ENCODE data around the gene SUN1. TPM values are rescaled to one million over a fixed set of nuclear protein-coding genes. Genes with fewer than 3 reads are reported as not detected.

SUN1 gene
- total and polyA plus RNA-seq, 2 donors (not counting 1 experiment from before 2014, with no cell fraction given), result 198 to 254 TPM

- Mint-ChIP-seq H3K9me3 (ENCODE audit: insufficient read depth) (no peaks in the 10 kb centered on the region), H3K4me3 (no peak overlapping the region), H3K4me1 (peaks cover 29% of the 10 kb centered on the region), H3K27me3 (no peaks in the 10 kb centered on the region), H3K27ac (no peak overlapping the region)
- H3K27me3 ChIP-seq (replicated peaks in 1 of 4; ENCODE audit: control extremely low read depth in 1 of 4, control insufficient read depth in 3 of 4, insufficient read depth in 4 of 4, low read length in 3 of 4), result no peaks in the 10 kb centered on the region
- no peaks in the 10 kb centered on the region for H3K36me3 ChIP-seq (replicated peaks in 1 of 2; ENCODE audit: control extremely low read depth in 1 of 2, control insufficient read depth in 1 of 2, extremely low read depth in 1 of 2, insufficient read depth in 2 of 2, low read length in 1 of 2)
- H3K9ac ChIP-seq (ENCODE audit: low read length), result no peak overlapping the region
- ChIA-PET POLR2A (interaction anchor here (0.6 kb wide), 1 partner anchor 29 kb away, joined by 5 read pairs; no protein-coding TSS in a partner anchor), CTCF (interaction anchor here (1.0 to 2.1 kb wide), 2 partner anchors 11 to 256 kb away, joined by 4 to 5 read pairs; no protein-coding TSS in a partner anchor)
- DNase-seq (no peak), ATAC-seq (ENCODE audit: low read depth) (no peak)
- H3K4me3 ChIP-seq (ENCODE audit: control extremely low read depth in 1 of 5, extremely low read depth in 1 of 5, insufficient read depth in 1 of 5, low read depth in 2 of 5, low read length in 4 of 5), result no peak overlapping the region
- H3K79me2 ChIP-seq (ENCODE audit: control insufficient read depth, insufficient read depth, low read length), result no peaks in the 10 kb centered on the region
- intact Hi-C loops (cut with micrococcal nuclease), result loop anchor here (5.0 to 10.0 kb wide), 2 partner anchors 102 to 145 kb away; no protein-coding TSS in a partner anchor
- over 99% methylated on average over 21 of the region's 26 CpGs for WGBS (ENCODE audit: insufficient coverage)
- H3K27ac ChIP-seq (ENCODE audit: low read length in 2 of 2), result no peak overlapping the region
- no peaks in the 10 kb centered on the region for H4K20me1 ChIP-seq (ENCODE audit: control insufficient read depth, insufficient read depth, low read length, poor library complexity, severe bottlenecking)
- peaks cover 0 to 4% (median 0%) of the 10 kb centered on the region in 3 donors for H3K9me3 ChIP-seq (ENCODE audit: control extremely low read depth in 1 of 3, control insufficient read depth in 2 of 3, insufficient read depth in 1 of 3, low read length in 2 of 3)
- TF ChIP-seq, protein P1, sequence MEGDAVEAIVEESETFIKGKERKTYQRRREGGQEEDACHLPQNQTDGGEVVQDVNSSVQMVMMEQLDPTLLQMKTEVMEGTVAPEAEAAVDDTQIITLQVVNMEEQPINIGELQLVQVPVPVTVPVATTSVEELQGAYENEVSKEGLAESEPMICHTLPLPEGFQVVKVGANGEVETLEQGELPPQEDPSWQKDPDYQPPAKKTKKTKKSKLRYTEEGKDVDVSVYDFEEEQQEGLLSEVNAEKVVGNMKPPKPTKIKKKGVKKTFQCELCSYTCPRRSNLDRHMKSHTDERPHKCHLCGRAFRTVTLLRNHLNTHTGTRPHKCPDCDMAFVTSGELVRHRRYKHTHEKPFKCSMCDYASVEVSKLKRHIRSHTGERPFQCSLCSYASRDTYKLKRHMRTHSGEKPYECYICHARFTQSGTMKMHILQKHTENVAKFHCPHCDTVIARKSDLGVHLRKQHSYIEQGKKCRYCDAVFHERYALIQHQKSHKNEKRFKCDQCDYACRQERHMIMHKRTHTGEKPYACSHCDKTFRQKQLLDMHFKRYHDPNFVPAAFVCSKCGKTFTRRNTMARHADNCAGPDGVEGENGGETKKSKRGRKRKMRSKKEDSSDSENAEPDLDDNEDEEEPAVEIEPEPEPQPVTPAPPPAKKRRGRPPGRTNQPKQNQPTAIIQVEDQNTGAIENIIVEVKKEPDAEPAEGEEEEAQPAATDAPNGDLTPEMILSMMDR (IDR thresholded peaks at IDR 0.05), result no peak
- TF ChIP-seq EZH2 (IDR thresholded peaks at IDR 0.05; ENCODE audit: borderline replicate concordance, insufficient read depth, low read depth, low read length, poor library complexity, severe bottlenecking), result no peak
- no peak overlapping the region for H3K4me2 ChIP-seq (replicated peaks; ENCODE audit: low read depth, low read length, poor library complexity, severe bottlenecking)
- H2AFZ ChIP-seq (ENCODE audit: insufficient read depth, low read depth, low read length, poor library complexity, severe bottlenecking), result no peak overlapping the region
- H3K4me1 ChIP-seq (ENCODE audit: control insufficient read depth in 2 of 2, insufficient read depth in 2 of 2, low read length in 2 of 2), result peaks cover 29 to 40% of the 10 kb centered on the region in 2 donors
Measured at GRCh38 chr7:919924-920341, 87.7 kb downstream of the SUN1 start.

DNA sequence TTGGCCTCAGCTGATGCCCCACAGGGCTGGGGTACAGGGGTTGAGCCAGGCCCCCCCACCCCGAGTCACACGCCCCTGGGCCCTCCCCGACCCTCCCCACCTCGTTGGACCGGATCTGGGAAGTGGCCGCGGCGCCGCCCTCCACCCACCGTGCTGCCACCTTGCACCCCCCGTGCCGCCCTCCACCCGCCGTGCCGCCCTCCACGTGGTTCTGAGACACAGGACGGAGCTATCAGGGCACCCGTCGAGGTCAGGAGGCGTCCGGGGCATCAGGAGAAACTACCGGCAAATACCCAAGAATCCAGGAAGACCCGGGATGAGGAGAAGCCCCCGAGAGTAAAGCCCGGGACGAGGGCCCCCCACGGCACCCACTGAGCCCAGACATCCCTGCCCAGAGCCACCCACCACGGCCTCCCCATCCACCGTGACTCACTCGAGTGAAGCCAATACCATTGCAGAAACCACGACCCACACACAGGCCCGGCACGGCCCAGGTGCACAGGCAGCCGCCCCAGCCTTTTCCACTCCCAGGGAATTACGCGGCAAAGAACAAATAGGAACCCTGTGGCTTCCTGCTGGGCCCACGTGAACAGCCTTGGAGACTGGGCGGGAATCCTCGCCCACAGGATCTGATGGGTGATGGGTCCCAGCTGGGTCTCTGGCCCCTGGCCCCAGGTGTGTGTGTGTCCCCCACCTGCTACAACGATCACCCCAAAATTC, 88.2 kb downstream of the SUN1 start:
- H3K9me3 Mint-ChIP-seq (ENCODE audit: insufficient read depth), result no peaks in the 10 kb centered on the region
- Histone ChIP-seq H3K27ac (ENCODE audit: low read length in 2 of 2) (no peak overlapping the region), H3K9ac (ENCODE audit: low read length) (no peak overlapping the region), H3K4me3 (ENCODE audit: control extremely low read depth in 1 of 5, extremely low read depth in 1 of 5, insufficient read depth in 1 of 5, low read depth in 2 of 5, low read length in 4 of 5) (no peak overlapping the region), H3K27me3 (replicated peaks in 1 of 4; ENCODE audit: control extremely low read depth in 1 of 4, control insufficient read depth in 3 of 4, insufficient read depth in 4 of 4, low read length in 3 of 4) (no peaks in the 10 kb centered on the region), H3K79me2 (ENCODE audit: control insufficient read depth, insufficient read depth, low read length) (no peaks in the 10 kb centered on the region), H3K9me3 (ENCODE audit: control extremely low read depth in 1 of 3, control insufficient read depth in 2 of 3, insufficient read depth in 1 of 3, low read length in 2 of 3) (peaks cover 0 to 4% (median 0%) of the 10 kb centered on the region in 3 donors), H4K20me1 (ENCODE audit: control insufficient read depth, insufficient read depth, low read length, poor library complexity, severe bottlenecking) (no peaks in the 10 kb centered on the region), H3K4me1 (ENCODE audit: control insufficient read depth in 2 of 2, insufficient read depth in 2 of 2, low read length in 2 of 2) (peaks cover 30 to 46% of the 10 kb centered on the region in 2 donors), H3K36me3 (replicated peaks in 1 of 2; ENCODE audit: control extremely low read depth in 1 of 2, control insufficient read depth in 1 of 2, extremely low read depth in 1 of 2, insufficient read depth in 2 of 2, low read length in 1 of 2) (no peaks in the 10 kb centered on the region), H2AFZ (ENCODE audit: insufficient read depth, low read depth, low read length, poor library complexity, severe bottlenecking) (no peak overlapping the region), H3K4me2 (replicated peaks; ENCODE audit: low read depth, low read length, poor library complexity, severe bottlenecking) (no peak overlapping the region)
- no peak for DNase-seq
- TF ChIP-seq, protein P1 (IDR thresholded peaks at IDR 0.05), result no peak
- no peak for TF ChIP-seq EZH2 (IDR thresholded peaks at IDR 0.05; ENCODE audit: borderline replicate concordance, insufficient read depth, low read depth, low read length, poor library complexity, severe bottlenecking)
- ChIA-PET CTCF (interaction anchor here (1.0 to 2.1 kb wide), 2 partner anchors 11 to 256 kb away, joined by 4 to 5 read pairs; no protein-coding TSS in a partner anchor), POLR2A (interaction anchor here (0.6 kb wide), 1 partner anchor 29 kb away, joined by 5 read pairs; no protein-coding TSS in a partner anchor)
- 70% methylated on average over 33 of the region's 40 CpGs for WGBS (ENCODE audit: insufficient coverage)
- peak overlapping the region; percentile 26 for H3K27ac Mint-ChIP-seq
- intact Hi-C loops (cut with micrococcal nuclease), result loop anchor here (5.0 kb wide), 1 partner anchor 102 kb away; no protein-coding TSS in a partner anchor
- H3K4me3 Mint-ChIP-seq, result peak overlapping the region; percentile 39
- H3K27me3 Mint-ChIP-seq, result no peaks in the 10 kb centered on the region
- ATAC-seq (ENCODE audit: low read depth), result no peak
- H3K4me1 Mint-ChIP-seq, result peaks cover 29% of the 10 kb centered on the region
